ENCODE measurements around the gene PTH2.
"Not testable (repeated sequence)": the region's sequence is repeated elsewhere in the genome, so short reads cannot be mapped to it uniquely, and the experiment has no call there.

PTH2 gene, protein sequence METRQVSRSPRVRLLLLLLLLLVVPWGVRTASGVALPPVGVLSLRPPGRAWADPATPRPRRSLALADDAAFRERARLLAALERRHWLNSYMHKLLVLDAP

DNA sequence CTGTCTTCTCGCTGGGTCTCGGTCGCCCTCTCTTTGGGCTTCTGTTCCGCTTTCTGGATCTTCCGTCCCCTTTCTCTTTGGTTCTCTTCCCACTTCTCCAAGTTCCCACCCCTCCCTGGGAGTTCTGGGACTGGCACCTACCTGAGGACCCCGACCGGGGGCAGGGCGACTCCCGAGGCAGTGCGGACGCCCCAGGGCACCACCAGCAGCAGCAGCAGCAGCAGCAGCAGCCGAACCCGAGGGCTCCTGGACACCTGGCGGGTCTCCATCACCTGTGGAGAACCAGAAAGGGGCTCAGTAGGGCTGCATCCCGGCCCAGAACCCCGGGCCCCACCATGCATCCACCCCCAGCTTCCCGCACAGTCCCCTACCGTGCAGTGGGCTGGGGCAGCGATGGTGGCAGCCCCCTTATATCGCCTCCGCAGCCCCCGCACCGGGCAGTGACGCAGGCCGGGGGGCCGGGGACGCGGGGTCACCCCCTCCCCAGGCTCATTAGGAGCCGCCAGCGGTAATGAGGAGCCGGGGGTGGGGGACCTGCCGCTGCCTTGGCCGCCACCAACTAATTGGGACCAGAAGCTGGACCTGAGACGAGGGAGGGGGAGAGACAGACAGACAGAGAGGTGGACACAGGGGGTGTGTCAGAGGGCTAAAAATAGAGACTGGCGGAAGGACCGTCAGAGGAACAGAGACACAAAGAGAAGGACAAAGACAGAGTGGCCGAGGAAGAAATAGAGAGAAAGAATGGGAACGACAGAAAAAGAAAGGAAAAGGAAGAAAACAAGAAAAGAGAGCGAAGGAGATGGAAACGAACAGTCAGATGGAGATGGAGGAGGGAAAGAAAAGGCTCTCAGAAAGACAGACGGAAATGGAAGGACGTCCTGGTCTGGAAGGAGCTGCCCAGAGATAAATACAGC lies at the start of gene PTH2:
Gene PTH2, minus strand, starts transcription at position 371 of the 914 bp plus-strand sequence. Its CDS starts 102 bp downstream, at position 269.
- DNase-seq = no peak

DNA sequence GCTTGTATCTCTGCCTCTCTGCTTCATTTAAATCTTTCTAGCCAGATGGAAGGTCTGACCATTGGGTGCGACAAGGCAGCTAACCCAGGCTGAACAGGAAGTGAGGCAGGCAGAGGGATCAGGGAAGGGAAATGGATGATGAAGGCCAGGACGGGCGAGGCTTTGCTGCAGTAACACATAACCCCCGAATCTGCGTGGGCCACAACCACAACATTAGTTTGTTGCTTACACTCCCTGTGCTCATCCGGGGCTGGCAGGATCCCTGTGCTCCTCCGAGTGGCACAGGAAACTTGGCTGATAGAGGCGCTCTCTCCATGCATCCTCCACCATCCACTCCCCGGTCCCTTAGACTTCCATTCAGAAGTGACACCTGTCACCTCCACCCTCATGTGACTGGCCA lies 49.7 kb upstream of the PTH2 start:
- no peak for DNase-seq

DNA sequence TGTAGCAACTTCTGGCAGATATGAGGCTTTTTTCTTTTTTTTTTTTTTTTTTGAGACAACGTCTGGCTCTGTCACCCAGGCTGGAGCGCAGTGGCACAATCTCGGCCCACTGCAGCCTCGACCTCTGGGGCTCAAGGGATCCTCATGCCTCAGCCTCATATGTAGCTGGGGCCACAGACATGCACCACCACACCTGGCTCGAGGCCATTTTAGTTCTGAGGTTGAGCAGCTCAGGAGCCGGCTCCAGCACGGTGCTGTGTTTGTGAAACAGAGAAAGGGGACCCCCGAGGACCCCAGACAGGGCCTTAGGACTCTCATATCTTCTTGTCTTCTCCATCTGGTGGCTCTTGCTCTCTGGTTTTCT lies 47.4 kb upstream of the PTH2 start:
- DNase-seq = no peak

DNA sequence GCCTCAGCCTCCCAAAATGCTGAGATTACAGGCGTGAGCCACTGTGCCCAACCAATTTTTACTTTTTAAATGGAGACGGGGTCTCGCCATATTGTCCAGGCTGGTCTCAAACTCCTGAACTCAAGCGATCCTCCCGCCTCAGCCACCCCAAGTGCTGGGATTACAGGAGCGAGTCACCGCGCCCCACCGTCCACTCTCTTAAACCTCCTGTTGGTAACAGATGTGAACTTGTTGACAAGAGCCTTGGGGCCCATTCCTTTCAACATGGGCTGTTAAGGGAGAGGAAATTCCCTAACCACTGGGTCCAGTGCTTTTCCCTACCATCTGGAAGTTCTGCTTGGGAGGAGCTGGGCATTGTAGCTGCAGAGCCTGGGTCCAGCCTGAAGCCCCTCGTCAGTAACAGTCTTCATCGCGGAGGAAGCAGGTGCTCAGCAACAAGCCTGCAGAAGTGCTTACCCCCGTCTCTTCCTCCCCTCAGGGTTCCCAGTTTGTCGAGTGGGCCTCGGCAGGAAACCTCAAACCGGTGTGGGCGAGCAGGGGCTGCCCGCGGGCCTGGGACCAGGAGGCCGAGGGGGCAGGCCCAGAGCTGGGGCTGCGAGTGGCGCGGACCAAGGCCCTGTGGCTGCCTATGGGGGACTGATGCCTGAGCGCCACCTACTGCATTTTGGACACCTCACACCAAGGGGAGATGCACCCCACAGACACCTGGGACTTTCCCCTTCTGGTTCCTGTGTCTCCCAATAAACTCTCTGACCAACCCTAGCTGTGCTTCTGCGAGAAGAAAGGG lies 46.8 kb upstream of the PTH2 start:
- DNase-seq = peak; percentile 83

DNA sequence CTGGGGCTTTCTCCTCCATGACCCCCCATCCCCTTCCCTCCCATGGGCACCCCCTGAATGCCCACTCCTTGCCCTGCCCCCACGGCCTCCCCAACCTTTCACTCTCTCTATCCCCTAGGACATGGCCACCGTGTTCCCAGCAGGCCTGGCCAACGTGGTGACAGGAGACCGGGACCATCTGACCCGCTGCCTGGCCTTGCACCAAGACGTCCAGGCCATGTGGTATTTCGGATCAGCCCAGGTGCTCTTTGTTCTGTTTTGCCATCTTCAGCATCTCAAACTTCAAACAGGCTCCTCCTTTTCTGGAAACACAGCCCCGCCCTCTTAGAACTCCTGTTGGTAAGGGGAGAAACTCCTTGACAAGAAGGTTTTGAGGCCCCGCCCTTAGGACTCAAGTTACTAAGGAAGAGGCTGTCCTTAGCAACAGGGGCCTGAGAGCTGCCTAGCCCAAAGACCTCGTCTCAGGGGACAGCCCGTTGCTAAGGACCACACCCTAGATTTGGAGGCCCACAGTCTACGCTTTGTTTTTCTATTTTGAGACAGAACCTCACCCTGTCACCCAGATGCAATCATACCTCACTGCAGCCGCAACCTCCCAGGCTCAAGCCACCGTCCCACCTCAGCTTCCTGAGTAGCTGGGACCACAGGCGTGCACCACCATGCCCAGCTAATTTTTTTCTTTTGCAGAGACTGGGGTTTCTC lies 45.7 kb upstream of the PTH2 start:
- DNase-seq = peak; percentile 93

DNA sequence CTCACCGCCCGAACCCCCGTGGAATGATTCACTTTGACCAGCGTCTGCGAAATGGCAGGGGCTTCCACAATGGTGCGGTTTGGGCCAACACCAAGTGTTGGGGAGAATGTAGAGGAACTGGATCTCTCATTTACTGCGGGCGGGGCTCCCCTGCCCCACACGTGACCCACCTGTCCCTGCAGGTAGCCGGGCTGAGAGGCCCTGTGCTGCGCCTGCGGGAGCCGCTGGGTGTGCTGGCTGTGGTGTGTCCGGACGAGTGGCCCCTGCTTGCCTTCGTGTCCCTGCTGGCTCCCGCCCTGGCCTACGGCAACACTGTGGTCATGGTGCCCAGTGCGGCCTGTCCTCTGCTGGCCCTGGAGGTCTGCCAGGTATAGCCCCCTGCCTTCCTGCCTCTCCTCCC lies 45.0 kb upstream of the PTH2 start:
- no peak for DNase-seq

DNA sequence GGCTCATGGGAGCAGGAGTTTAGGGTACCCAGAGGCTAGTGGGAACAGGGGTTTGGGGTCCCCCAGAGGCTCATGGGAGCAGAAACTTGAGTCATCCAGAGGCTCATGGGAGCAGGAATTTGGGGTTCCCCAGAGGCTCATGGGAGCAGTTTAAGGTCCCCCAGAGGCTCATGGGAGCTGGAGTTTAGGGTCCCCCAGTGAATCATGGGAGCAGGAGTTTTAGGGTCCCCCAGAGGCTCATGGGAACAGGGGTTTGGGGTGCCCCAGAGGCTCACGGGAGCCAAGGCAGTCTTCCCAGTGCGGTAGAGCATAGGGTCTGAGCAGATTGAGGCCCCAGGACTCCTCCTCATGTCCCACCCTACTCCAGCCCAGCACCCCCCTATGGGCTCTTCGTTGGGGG lies 42.1 kb upstream of the PTH2 start:
- no peak for DNase-seq

DNA sequence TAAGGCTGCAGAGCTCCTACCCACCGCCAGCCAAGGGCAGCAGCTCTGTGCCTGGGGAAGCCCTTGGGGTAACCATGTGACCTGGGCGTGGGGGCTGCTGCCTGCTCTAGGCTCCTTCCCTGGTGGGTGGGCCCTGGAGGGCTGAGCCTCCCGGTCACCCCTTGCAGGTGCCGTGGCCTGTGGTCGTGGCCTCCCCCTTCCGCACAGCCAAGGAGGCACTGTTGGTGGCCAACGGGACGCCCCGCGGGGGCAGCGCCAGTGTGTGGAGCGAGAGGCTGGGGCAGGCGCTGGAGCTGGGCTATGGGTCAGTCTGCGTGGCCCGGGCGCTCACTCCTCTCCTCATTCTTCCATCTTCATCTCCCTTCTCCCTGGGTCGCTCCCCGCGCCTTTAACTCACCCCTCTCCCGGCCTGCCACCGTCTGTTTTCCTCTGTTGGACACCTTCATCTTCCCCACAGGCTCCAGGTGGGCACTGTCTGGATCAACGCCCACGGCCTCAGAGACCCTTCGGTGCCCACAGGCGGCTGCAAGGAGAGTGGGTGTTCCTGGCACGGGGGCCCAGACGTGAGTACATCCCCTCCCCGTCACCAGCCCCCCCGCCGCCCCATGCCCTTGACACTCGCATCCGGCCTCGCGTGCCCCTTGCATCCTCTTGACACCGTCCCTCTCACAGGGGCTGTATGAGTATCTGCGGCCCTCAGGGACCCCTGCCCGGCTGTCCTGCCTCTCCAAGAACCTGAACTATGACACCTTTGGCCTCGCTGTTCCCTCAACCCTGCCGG lies 40.9 kb upstream of the PTH2 start:
- DNase-seq = no peak

DNA sequence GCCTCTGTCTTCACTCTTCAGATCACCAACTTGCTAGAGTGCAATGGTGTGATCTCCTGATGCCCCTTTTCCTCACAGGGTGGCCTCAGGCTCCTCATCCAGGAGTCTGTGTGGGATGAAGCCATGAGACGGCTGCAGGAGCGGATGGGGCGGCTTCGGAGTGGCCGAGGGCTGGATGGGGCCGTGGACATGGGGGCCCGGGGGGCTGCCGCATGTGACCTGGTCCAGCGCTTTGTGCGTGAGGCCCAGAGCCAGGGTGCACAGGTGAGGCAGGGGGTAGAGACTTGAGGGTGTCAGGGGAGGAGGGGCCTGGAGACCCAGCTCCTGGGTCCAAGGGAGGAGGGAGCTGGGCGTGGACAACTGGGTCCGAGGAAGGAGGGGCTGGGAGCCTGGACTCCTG lies 39.3 kb upstream of the PTH2 start:
- no peak for DNase-seq

DNA sequence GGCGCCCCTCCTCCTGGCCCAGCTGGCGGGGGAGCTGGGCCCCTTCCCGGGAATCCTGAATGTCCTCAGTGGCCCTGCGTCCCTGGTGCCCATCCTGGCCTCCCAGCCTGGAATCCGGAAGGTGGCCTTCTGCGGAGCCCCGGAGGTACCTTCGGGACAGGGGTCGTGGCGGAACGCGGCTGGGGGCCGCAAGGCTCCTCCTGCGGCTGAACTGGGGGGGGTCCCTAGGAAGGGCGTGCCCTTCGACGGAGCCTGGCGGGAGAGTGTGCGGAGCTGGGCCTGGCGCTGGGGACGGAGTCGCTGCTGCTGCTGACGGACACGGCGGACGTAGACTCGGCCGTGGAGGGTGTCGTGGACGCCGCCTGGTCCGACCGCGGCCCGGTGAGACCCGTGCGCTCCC lies 38.4 kb upstream of the PTH2 start:
- no peak for DNase-seq

DNA sequence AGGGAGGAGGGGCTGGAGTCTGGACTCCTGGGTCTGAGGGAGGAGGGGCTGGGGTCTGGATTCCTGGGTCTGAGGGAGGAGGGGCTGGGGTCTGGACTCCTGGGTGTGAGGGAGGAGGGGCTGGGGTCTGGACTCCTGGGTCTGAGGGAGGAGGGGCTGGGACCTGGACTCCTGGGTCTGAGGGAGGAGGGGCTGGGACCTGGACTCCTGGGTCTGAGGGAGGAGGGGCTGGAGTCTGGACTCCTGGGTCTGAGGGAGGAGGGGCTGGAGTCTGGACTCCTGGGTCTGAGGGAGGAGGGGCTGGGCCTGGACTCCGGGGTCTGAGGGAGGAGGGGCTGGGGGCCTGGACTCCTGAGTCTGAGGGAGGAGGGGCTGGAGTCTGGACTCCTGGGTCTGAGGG lies 37.9 kb upstream of the PTH2 start:
- DNase-seq = not testable (repeated sequence)

DNA sequence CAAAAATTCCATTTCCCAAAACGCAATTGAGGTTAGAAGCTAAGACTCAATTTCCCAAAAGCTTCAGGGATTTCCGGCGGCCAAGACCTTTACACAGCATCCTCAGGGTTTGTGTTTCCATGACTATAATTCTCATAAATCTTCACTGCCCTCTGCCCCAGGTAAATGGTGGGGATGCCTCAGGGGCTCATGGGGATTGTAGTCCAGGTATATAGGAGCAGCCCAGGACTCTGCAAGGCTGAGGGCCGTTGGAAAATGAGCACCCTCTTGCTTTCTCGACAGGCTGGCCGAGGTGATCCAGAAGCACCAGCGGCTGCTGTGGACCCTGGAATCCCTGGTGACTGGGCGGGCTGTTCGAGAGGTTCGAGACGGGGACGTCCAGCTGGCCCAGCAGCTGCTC lies 36.1 kb upstream of the PTH2 start:
- no peak for DNase-seq

DNA sequence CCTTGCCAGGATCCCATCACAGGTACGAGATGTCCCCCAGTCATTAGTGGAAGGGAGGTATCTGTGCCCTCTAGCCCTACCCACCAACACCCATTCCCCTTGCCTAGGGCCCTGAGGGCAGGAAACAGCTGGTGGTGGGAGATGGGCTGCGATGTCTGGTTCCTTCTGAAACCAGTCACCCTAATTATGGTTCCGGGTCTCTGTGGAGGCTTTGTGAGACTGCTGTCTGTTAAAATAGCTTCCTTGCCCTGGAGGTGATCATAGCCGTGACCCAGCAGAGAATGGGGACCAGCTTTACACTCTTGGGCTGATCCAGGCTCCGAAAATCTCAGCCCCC lies 35.3 kb upstream of the PTH2 start:
- DNase-seq = no peak

DNA sequence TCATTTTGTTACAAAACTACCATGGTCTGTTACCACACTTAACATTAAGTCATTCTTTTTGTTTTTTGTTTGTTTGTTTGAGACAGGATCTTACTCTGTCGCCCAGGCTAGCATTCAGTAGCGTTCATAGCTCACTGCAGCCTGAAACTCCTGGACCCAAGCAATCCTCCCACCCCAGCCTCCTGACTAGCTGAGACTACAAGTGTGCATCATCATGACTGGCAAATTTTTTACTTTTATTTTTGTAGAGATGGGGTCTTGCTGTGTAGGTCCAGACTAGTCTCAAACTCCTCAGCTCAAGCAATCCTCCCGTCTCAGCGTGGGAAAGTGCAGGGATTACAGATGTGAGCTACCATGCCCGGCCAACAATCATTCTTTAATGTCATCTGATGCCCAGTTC lies 33.1 kb upstream of the PTH2 start:
- no peak for DNase-seq

DNA sequence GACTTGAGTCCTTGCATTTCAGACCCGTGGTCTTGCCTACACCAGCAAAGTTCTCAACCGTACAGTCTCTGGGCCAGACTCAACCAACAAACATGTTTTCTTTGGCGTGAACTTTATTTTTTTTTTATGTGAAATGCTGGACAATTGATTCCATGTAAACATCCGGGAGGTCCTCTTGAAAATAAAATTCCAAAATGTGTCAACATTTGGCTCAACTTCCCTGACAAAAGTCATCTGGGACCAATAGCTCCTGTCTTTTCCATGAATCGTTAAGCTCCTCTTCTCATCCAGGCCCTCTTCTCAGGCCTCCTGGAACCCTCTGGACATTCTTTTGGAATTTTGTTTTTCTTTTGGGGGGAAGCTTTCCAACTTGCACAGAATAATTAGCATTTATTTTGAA lies 32.5 kb upstream of the PTH2 start:
- no peak for DNase-seq

DNA sequence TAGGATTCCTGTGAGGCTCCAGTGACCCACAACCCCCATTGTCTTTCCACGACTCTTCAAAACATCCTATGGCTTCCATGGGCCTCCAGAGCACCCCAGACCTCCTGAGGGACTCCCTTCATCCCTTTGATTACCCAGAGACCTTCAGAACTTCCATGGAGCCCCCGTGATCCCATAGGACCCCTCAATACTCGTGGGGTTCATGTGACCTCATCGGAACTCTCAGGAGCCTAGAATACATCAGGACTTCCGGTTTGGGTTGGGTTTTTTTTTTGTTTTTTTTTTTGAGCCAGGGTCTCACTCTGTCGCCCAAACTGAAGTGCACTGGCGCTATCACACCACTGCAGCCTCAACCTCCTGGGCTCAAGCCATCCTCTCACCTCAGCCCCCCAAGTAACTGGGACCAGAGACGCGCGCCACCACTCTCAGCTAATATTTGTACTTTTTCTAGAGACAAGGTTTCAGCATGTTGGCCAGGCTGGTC lies 30.6 kb upstream of the PTH2 start:
- no peak for DNase-seq

DNA sequence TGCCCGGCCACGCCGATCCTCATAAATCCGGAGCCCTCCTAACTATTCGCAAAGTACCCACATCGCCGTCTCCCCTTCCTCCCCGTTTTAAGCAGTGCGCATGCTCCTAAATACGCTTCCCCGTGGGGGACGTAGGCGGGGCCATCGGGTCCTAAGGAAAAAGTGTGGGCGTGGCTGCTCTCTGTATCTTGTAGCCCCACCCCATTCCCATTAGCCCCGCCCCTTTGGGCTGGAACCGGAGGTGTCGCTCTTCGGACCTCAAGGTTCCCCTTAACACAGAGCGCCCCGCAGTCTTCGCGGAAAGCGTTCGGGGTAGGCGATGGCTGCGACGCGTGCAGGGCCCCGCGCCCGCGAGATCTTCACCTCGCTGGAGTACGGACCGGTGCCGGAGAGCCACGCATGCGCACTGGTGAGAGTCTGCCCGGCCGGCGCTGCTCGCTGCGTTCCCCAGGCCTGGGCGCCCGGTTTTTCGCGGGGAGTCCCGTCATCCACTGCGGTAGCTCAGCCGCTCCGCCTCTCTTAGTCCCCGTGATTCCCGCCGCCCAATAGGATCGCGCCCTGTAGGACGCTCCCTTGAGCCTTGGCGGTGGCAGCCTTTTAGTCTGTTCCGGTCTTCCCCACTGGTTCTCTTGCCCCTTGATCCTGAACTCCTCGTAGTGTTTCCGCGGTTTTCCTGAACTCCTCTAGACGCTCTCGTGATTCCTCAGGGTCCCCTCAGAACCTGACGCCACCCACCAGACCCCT lies 29.9 kb upstream of the PTH2 start, which contains the start of gene ALDH16A1:
Gene ALDH16A1, plus strand, starts transcription at position 213 of the 744 bp plus-strand sequence. Its CDS starts 107 bp downstream, at position 320.
- DNase-seq = peak; percentile 97

DNA sequence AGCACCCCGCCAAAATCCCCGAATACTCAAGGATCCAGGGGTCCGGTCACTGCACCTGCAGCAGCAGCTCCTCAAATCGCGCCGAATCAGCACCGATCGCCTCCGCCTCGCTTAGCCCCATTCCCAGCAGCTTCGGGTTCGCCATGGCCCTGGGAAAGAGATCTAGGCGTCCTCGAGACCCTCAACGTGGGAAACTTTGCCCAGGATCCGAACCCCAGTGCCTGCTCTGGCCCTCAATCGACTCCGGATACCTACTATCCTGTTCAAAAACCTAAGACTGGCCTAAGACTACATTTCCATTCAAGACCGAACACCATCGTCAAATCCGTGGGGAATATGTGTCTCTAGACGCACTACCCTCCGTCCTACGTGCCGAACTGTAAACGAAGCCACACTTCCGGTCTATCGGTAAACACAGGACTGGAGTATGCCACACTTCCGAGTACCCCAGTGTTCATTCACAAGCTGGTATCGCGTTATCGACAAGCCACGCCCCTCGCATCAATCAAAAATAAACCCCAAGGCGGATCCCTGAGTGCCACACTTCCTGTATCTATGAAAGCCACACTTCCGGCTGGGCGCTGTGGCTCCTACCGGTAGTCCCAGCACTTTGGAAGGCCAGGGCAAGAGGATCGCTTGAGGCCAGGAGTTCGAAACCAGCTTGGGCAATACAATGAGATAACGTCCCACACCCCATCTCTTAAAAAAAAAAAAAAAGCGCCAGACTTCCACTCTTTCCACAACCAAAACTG lies 28.4 kb upstream of the PTH2 start, which contains the start of gene PIH1D1:
Gene PIH1D1, minus strand, starts transcription at position 385 of the 752 bp plus-strand sequence. Its CDS starts 240 bp downstream, at position 145.
- peak; percentile 97 for DNase-seq

DNA sequence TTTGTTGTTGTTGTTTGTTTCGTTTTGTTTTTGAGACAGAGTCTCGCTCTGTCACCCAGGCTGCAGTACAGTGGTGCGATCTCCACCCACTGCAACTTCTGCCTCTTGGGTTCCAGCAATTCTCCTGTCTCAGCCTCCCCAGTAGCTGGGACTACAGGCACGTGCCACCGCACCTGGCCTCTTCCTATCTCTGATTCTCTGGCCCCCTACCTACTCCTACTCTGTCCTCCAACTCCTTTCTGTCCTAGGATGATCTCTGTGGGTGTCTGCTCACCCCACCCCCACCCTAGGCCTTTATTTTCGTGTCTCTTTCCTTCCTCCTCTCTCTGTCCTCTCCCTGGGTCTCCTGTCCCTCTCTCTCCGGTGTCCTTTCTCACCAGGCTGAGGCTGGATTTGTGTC lies 27.2 kb upstream of the PTH2 start:
- DNase-seq = no peak

DNA sequence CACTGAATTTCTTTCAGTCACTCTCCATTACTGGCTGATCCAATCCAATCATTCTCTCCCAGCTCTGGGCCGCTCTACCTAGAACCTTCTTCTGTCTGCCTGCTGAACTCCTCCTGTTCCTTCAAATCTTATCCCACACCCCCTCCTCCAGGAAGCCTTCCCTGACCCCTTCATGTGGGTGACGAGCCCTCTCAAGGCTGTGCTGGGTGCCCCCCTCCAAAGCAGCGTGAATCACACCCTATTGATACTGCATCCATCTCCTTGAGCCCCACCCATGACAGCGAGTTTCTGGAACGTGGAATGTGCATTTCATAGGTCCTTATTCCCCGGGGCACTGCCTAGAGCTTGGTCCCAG lies 25.2 kb upstream of the PTH2 start:
- no peak for DNase-seq

Data from CD4-positive, alpha-beta T cell treated with Interleukin-6 for 4 hours (primary cell).